NT2/D1 (cell line): Measurements from ENCODE around the gene PCDHA1.

ENCODE experiments used
- SUZ12 ChIP-seq: IDR thresholded peaks from 2 replicates; pipeline ENCODE4 v1.6.1; 2011; ENCODE audit not compliant: insufficient read length, insufficient read depth; ENCODE audit errors: extremely low read depth
- YY1 ChIP-seq: IDR thresholded peaks from 2 replicates; pipeline ENCODE4 v1.6.1; 2011; ENCODE audit not compliant: insufficient read length, insufficient read depth
- ZNF274 ChIP-seq: IDR thresholded peaks from 2 replicates; pipeline ENCODE4 v1.6.1; 2011; ENCODE audit warnings: mild to moderate bottlenecking, low read depth, low read length

- TF ChIP-seq YY1 (no peak), SUZ12 (no peak), ZNF274 (no peak)
Measured at GRCh38 chr5:140822281-140822629, 36.3 kb downstream of the PCDHA1 start.
